ENCODE results near the gene STXBP5. TPM values are rescaled to one million over a fixed set of nuclear protein-coding genes. Genes with fewer than 3 reads are reported as not detected.

Gene STXBP5
- total RNA-seq, 4 donors from 2014 or later = 78.4 to 115 (median 90.7) TPM

GRCh38 chr6:147180926-147181325 is 23.3 kb upstream of the STXBP5 start:
- H3K27ac ChIP-seq = no peak overlapping the region
- no peaks in the 10 kb centered on the region for H3K4me1 ChIP-seq
- no peak overlapping the region for H3K4me3 ChIP-seq
- no peaks in the 10 kb centered on the region for H3K27me3 ChIP-seq
- no peaks in the 10 kb centered on the region for H3K36me3 ChIP-seq
- no peaks in the 10 kb centered on the region for H3K9me3 ChIP-seq
- TF ChIP-seq CTCF (IDR thresholded peaks at IDR 0.05) = no peak
- no peak for DNase-seq

GRCh38 chr6:147184379-147184778 is 19.8 kb upstream of the STXBP5 start:
- no peaks in the 10 kb centered on the region for H3K36me3 ChIP-seq
- H3K9me3 ChIP-seq = no peaks in the 10 kb centered on the region

DNA sequence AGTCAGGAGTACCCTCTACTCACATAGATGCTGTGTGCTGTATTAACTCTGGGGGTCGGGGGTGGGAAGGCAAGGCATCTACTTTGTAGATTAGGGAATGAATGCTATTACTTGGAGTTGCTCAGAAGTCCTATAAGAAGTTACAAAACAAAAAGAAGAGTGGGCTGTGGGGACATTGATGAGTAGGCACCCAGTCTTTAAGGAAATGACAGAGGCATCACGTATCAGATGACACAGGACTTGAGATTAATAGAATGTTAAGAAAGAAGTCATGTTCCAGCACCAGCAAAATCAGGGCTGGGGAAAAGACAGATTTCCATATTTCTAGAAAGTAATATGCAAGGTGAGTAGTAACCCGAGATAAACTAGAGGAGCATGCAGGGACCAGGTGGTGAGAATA is 19.0 kb upstream of the STXBP5 start:
- no peak overlapping the region for H3K4me3 ChIP-seq
- TF ChIP-seq POLR2A (IDR thresholded peaks at IDR 0.05) (no peak), CTCF (IDR thresholded peaks at IDR 0.05) (no peak)
- H3K9me3 ChIP-seq = no peaks in the 10 kb centered on the region
- H3K27ac ChIP-seq = no peak overlapping the region
- no peak for DNase-seq
- H3K27me3 ChIP-seq = no peaks in the 10 kb centered on the region
- H3K36me3 ChIP-seq = no peaks in the 10 kb centered on the region
- no peaks in the 10 kb centered on the region for H3K4me1 ChIP-seq

More at GRCh38 chr6:147184379-147184778, 19.8 kb upstream of the STXBP5 start:
- Histone ChIP-seq H3K4me1 (no peaks in the 10 kb centered on the region), H3K27ac (no peak overlapping the region), H3K27me3 (no peaks in the 10 kb centered on the region), H3K4me3 (no peak overlapping the region)
- DNase-seq = no peak
- TF ChIP-seq CTCF (IDR thresholded peaks at IDR 0.05) (no peak), POLR2A (IDR thresholded peaks at IDR 0.05) (no peak)

- no peaks in the 10 kb centered on the region for H3K36me3 ChIP-seq
- H3K27me3 ChIP-seq = no peaks in the 10 kb centered on the region
- TF ChIP-seq CTCF (IDR thresholded peaks at IDR 0.05) (no peak), POLR2A (IDR thresholded peaks at IDR 0.05) (no peak)
- no peak overlapping the region for H3K27ac ChIP-seq
- H3K4me3 ChIP-seq = no peak overlapping the region
- no peaks in the 10 kb centered on the region for H3K4me1 ChIP-seq
- H3K9me3 ChIP-seq = no peaks in the 10 kb centered on the region
- no peak for DNase-seq
Observed at GRCh38 chr6:147190556-147190955, 13.7 kb upstream of the STXBP5 start.

DNA sequence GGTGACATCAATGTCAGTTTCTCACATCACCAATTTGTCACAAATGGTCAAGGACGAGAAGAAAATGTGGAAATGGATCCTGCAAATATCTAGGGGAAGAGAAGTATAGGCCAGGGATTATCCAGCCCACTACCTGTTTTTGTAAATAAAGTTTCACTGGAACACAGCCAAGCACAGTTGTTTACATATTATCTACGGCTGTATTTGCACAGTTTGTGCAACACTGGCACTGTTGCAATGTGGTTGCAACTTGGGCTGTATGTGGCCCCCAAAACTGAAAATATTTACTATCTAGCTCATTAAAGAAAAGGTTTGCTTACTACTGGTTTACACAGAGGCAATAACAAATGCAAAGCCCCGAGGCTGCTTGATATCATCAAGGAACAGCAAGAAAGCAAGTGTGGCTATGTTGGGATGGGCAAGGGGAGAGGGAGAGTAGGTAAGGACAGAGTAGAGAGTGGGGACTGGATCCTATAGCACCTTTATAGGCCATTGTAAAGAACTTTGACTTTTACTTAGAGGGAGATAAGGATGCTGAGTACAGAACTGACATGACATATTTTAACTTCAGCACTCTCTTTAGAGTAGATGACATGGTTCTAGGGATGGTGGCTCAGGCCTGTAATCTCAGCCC is 11.8 kb upstream of the STXBP5 start:
- no peaks in the 10 kb centered on the region for H3K27me3 ChIP-seq
- no peak for DNase-seq
- no peaks in the 10 kb centered on the region for H3K9me3 ChIP-seq
- no peaks in the 10 kb centered on the region for H3K4me1 ChIP-seq
- no peak overlapping the region for H3K27ac ChIP-seq
- H3K36me3 ChIP-seq = no peaks in the 10 kb centered on the region
- no peak for TF ChIP-seq CTCF (IDR thresholded peaks at IDR 0.05)
- TF ChIP-seq POLR2A (IDR thresholded peaks at IDR 0.05) = no peak
- no peak overlapping the region for H3K4me3 ChIP-seq
